Mesenchymal stem cell (in vitro differentiated cells and primary cell): ENCODE results near the gene ZNF768.

Experiments
- DNase-seq: peaks from one replicate; pipeline ENCODE4 v3.0.0-alpha.2; 2013
- H2AFZ ChIP-seq: one replicate; pipeline ENCODE4 v1.6.1; 2013; ENCODE audit warnings: low read depth, mild to moderate bottlenecking, control low read depth, inconsistent platforms, low read length, moderate library complexity
- H2AK5ac ChIP-seq: 2 replicates; pipeline ENCODE4 v1.6.1; 2013; ENCODE audit warnings: low read length, moderate library complexity, mild to moderate bottlenecking, inconsistent platforms; ENCODE audit not compliant: severe bottlenecking
- H2BK120ac ChIP-seq: one replicate; pipeline ENCODE4 v1.6.1; 2013; ENCODE audit warnings: low read depth, mild to moderate bottlenecking, inconsistent platforms, low read length, moderate library complexity
- H2BK12ac ChIP-seq, 2 experiments: one replicate each; pipeline ENCODE4 v1.6.1; 2013; ENCODE audit warnings: inconsistent platforms in 2 of 2, low read length in 2 of 2, mild to moderate bottlenecking in 2 of 2, moderate library complexity in 2 of 2, control low read depth in 1 of 2
- H2BK15ac ChIP-seq: one replicate; pipeline ENCODE4 v1.6.1; 2013; ENCODE audit warnings: mild to moderate bottlenecking, low read depth, inconsistent platforms; ENCODE audit not compliant: poor library complexity, severe bottlenecking
- H2BK5ac ChIP-seq: 2 replicates; pipeline ENCODE4 v1.6.1; 2013; ENCODE audit warnings: low read depth, mild to moderate bottlenecking, low read length, control low read depth, inconsistent platforms; ENCODE audit not compliant: poor library complexity, severe bottlenecking
- H3K14ac ChIP-seq, 2 experiments: one replicate each; pipeline ENCODE4 v1.6.1; 2013; ENCODE audit warnings: inconsistent platforms in 2 of 2, low read length in 2 of 2, control low read depth in 1 of 2, mild to moderate bottlenecking in 1 of 2, moderate library complexity in 1 of 2
- H3K18ac ChIP-seq, 2 experiments: one replicate each; pipeline ENCODE4 v1.6.1; 2013; ENCODE audit warnings: inconsistent platforms in 2 of 2, low read length in 2 of 2, control low read depth in 1 of 2, low read depth in 1 of 2, mild to moderate bottlenecking in 1 of 2
- H3K23ac ChIP-seq, 2 experiments: one replicate each; pipeline ENCODE4 v1.6.1; 2013; ENCODE audit warnings: inconsistent platforms in 2 of 2, low read length in 2 of 2, mild to moderate bottlenecking in 2 of 2, moderate library complexity in 2 of 2, control low read depth in 1 of 2
- H3K27ac ChIP-seq: 2 replicates; pipeline ENCODE4 v1.5.1; 2013; ENCODE audit warnings: mild to moderate bottlenecking, moderate library complexity, low read length, control low read depth, inconsistent platforms; ENCODE audit not compliant: poor library complexity, severe bottlenecking
- H3K27me3 ChIP-seq, 2 experiments: 2 replicates each; pipeline versions ENCODE4 v1.6.1 to v1.7.0; 2013; ENCODE audit warnings: low read length in 2 of 2, mild to moderate bottlenecking in 2 of 2, moderate library complexity in 2 of 2, control low read depth in 1 of 2, inconsistent platforms in 1 of 2; ENCODE audit not compliant: control insufficient read depth in 1 of 2, insufficient read depth in 1 of 2
- H3K36me3 ChIP-seq, 2 experiments: 2 replicates each; pipeline versions ENCODE4 v1.6.1 to v1.7.0; 2013; ENCODE audit warnings: low read length in 2 of 2, control low read depth in 1 of 2, inconsistent platforms in 1 of 2, low read depth in 1 of 2, mild to moderate bottlenecking in 1 of 2; ENCODE audit not compliant: insufficient read depth in 2 of 2, control insufficient read depth in 1 of 2
- H3K4ac ChIP-seq, 2 experiments: one replicate each; pipeline ENCODE4 v1.6.1; 2013; ENCODE audit warnings: inconsistent platforms in 2 of 2, low read length in 2 of 2, mild to moderate bottlenecking in 2 of 2, moderate library complexity in 2 of 2, control low read depth in 1 of 2, low read depth in 1 of 2
- H3K4me1 ChIP-seq: 2 replicates; pipeline ENCODE4 v1.6.1; 2013; ENCODE audit warnings: low read depth, low read length, control low read depth; ENCODE audit not compliant: control insufficient read depth, insufficient read depth
- H3K4me2 ChIP-seq: 2 replicates; pipeline ENCODE4 v1.6.1; 2013; ENCODE audit warnings: low read length, mild to moderate bottlenecking, inconsistent platforms; ENCODE audit not compliant: poor library complexity, severe bottlenecking
- H3K4me3 ChIP-seq, 2 experiments: 2 replicates each; pipeline versions ENCODE4 v1.5.1 to v1.7.0; 2013; ENCODE audit warnings: low read length in 2 of 2, mild to moderate bottlenecking in 2 of 2, control low read depth in 1 of 2, low read depth in 1 of 2; ENCODE audit not compliant: insufficient read depth in 1 of 2
- H3K79me1 ChIP-seq: replicated peaks from 2 replicates; pipeline ENCODE4 v1.6.1; 2013; ENCODE audit warnings: mild to moderate bottlenecking, control low read depth, low read length, inconsistent platforms; ENCODE audit not compliant: poor library complexity, severe bottlenecking
- H3K9ac ChIP-seq: 2 replicates; pipeline ENCODE4 v1.7.0; 2013; ENCODE audit warnings: mild to moderate bottlenecking, low read length, moderate library complexity
- H3K9me3 ChIP-seq: 2 replicates; pipeline ENCODE4 v1.7.0; 2013; ENCODE audit warnings: mild to moderate bottlenecking, low read length; ENCODE audit not compliant: control insufficient read depth
- H4K8ac ChIP-seq: one replicate; pipeline ENCODE4 v1.6.1; 2013; ENCODE audit warnings: inconsistent platforms, mild to moderate bottlenecking, low read length, moderate library complexity
- H4K91ac ChIP-seq: one replicate; pipeline ENCODE4 v1.6.1; 2013; ENCODE audit warnings: mild to moderate bottlenecking, low read length, inconsistent platforms
- WGBS: methylation state at CpG from one replicate; pipeline ENCODE4 v1.1.7; 2013; ENCODE audit warnings: mixed read lengths; 5-methylcytosine and 5-hydroxymethylcytosine counted together

Gene ZNF768

GRCh38 chr16:30551781-30552180 lies 25.4 kb upstream of the ZNF768 start:
- Histone ChIP-seq H3K9ac (no peak overlapping the region), H3K9me3 (no peaks in the 10 kb centered on the region), H4K91ac (no peak overlapping the region), H3K23ac (no peak overlapping the region), H2BK120ac (no peak overlapping the region), H2BK5ac (no peak overlapping the region), H3K4me3 (no peak overlapping the region), H2BK15ac (no peak overlapping the region), H3K4me2 (no peak overlapping the region), H3K4ac (no peak overlapping the region), H3K18ac (no peak overlapping the region), H2AK5ac (no peak overlapping the region), H2BK12ac (no peak overlapping the region), H3K14ac (no peak overlapping the region), H3K4me1 (peaks cover 5% of the 10 kb centered on the region), H3K36me3 (peaks cover 27 to 30% of the 10 kb centered on the region in 2 experiments), H3K27me3 (no peaks in the 10 kb centered on the region), H2AFZ (no peak overlapping the region), H4K8ac (no peak overlapping the region), H3K79me1 (peaks cover 24% of the 10 kb centered on the region), H3K27ac (no peak overlapping the region)
- 51% methylated on average over 3 of the region's 3 CpGs for WGBS
- DNase-seq = no peak

DNA sequence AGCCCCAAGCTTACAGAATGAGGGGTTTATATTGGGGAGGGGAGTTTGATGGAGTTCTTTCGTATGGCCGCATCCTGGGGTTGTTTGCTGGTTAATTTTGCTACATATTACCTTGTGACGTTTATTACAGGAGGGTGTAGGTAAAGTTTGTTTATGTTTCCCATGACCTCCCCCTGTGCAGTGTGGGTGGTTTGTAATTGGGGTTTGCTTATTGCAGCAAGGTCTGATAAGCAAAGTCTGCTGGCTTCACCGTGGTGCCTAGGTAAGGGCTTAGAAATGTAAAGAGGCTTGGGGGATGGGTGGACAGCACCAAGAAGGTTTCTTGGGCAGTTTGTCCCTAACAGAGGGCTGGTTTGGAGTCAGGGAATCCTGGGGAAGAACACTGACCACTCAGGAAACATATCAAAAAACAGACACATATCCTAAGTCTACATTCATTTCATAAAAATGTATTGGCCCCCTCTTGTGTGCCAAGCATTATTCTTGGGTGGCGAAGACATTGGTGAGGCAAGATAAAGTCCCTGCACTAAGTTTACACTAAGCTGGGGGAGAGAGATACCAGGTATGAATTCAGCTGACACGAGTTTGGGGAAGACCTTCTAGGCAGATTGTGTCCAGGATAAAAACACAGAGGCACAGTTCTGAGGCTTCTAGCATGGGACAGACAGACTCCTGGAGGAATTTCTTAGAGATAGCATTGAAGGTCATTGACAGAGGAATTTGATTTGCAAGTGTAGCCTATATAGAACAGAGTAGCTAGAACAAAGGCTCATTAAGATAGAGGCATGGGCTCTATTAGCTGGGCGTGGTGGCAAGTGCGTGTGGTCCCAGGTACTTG lies 22.3 kb upstream of the ZNF768 start:
- 75% methylated on average over 8 of the region's 8 CpGs for WGBS
- no peak overlapping the region for H3K23ac ChIP-seq
- H4K91ac ChIP-seq = no peak overlapping the region
- H3K4me1 ChIP-seq = peaks cover 5% of the 10 kb centered on the region
- H3K27ac ChIP-seq = no peak overlapping the region
- no peak overlapping the region for H2BK15ac ChIP-seq
- no peak overlapping the region for H4K8ac ChIP-seq
- peak overlapping the region in 1 of 2 experiments; percentile 45 for H2BK12ac ChIP-seq
- no peaks in the 10 kb centered on the region for H3K9me3 ChIP-seq
- no peak for DNase-seq
- peaks cover 9 to 11% of the 10 kb centered on the region in 2 experiments for H3K36me3 ChIP-seq
- H3K79me1 ChIP-seq = peaks cover 12% of the 10 kb centered on the region
- no peaks in the 10 kb centered on the region for H3K27me3 ChIP-seq
- H2AK5ac ChIP-seq = peak overlapping the region; percentile 21
- H3K4me2 ChIP-seq = no peak overlapping the region
- no peak overlapping the region for H3K4ac ChIP-seq
- H3K18ac ChIP-seq = peak overlapping the region; percentile 23 to 66
- peak overlapping the region in 1 of 2 experiments; percentile 59 for H3K14ac ChIP-seq
- no peak overlapping the region for H3K9ac ChIP-seq
- H2AFZ ChIP-seq = no peak overlapping the region
- H2BK120ac ChIP-seq = no peak overlapping the region
- no peak overlapping the region for H3K4me3 ChIP-seq
- no peak overlapping the region for H2BK5ac ChIP-seq

GRCh38 chr16:30546115-30546514 lies 19.7 kb upstream of the ZNF768 start:
- Histone ChIP-seq H3K18ac (no peak overlapping the region), H2BK5ac (no peak overlapping the region), H3K79me1 (peaks cover under 1% of the 10 kb centered on the region), H2BK15ac (no peak overlapping the region), H3K4me2 (no peak overlapping the region), H3K4ac (no peak overlapping the region), H3K9me3 (no peaks in the 10 kb centered on the region), H3K36me3 (no peaks in the 10 kb centered on the region), H3K9ac (no peak overlapping the region), H2BK12ac (no peak overlapping the region), H3K27ac (no peak overlapping the region), H2AK5ac (no peak overlapping the region), H3K14ac (no peak overlapping the region), H3K4me1 (peaks cover 9% of the 10 kb centered on the region), H4K8ac (no peak overlapping the region), H4K91ac (no peak overlapping the region), H3K23ac (no peak overlapping the region), H3K4me3 (no peak overlapping the region), H2BK120ac (no peak overlapping the region), H2AFZ (no peak overlapping the region), H3K27me3 (no peaks in the 10 kb centered on the region)
- 92% methylated on average over 8 of the region's 8 CpGs for WGBS
- DNase-seq = no peak

DNA sequence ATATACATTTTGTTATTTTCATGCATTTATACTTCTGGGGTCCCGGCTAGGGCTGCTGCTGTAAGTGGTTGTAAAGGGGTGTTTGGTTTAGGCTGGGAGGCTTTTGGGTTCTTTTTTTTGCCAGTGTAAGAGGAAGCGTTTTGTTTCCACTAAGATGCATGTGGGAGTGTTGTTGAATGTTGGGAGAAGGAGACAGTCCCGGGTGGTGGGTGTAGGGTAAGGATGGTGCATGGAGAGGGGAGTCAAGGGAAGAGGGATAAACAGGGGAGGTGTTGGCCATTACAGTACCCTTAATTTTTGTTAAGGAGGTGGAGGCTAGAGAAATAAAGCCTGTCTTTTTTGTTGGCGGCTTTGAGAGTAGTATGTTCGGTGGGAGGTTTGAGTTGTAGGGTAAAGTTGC lies 16.7 kb upstream of the ZNF768 start:
- Histone ChIP-seq H4K8ac (no peak overlapping the region), H3K18ac (no peak overlapping the region), H3K23ac (no peak overlapping the region), H3K27ac (no peak overlapping the region), H2AFZ (no peak overlapping the region), H3K9ac (no peak overlapping the region), H3K36me3 (no peaks in the 10 kb centered on the region), H4K91ac (no peak overlapping the region), H3K27me3 (no peaks in the 10 kb centered on the region), H3K9me3 (no peaks in the 10 kb centered on the region), H3K4me1 (peaks cover 6% of the 10 kb centered on the region), H3K4me2 (no peak overlapping the region), H3K79me1 (no peaks in the 10 kb centered on the region), H2BK5ac (no peak overlapping the region), H2BK120ac (no peak overlapping the region), H2BK15ac (no peak overlapping the region), H3K14ac (no peak overlapping the region), H2AK5ac (no peak overlapping the region), H3K4ac (no peak overlapping the region), H2BK12ac (peak overlapping the region in 1 of 2 experiments; percentile 38), H3K4me3 (no peak overlapping the region)
- no peak for DNase-seq
- 91% methylated on average over 5 of the region's 5 CpGs for WGBS
